Measurements from ENCODE around the gene ZNF256. TPM values are rescaled to one million over a fixed set of nuclear protein-coding genes. Genes with fewer than 3 reads are reported as not detected.

The ZNF256 gene
- total RNA-seq, 1 experiment from 2014 or later = 0.54 TPM

- TF ChIP-seq CTCF (IDR thresholded peaks at IDR 0.05; ENCODE audit: unreplicated experiment) = no peak
- H3K4me3 Mint-ChIP-seq (ENCODE audit: unreplicated experiment) = peak overlapping the region; percentile 93
- POLR2A ChIA-PET = no interaction called here
- CTCF ChIA-PET = interaction anchor here (0.6 to 1.4 kb wide), 4 partner anchors 12 to 415 kb away, joined by 3 to 5 read pairs (median 3); partner anchors contain the start of genes ZNF551 and ZNF773
- H3K9me3 Mint-ChIP-seq (ENCODE audit: unreplicated experiment) = peaks cover 32% of the 10 kb centered on the region
- no TSS peak for BruUV-seq (replicated peaks)
- H3K27me3 Mint-ChIP-seq (ENCODE audit: insufficient read depth, unreplicated experiment) = no peaks in the 10 kb centered on the region
- peaks cover 9% of the 10 kb centered on the region for H3K4me1 Mint-ChIP-seq (ENCODE audit: insufficient read depth, unreplicated experiment)
- no peak overlapping the region for H3K27ac Mint-ChIP-seq (ENCODE audit: low read depth, unreplicated experiment)
- peaks cover 47% of the 10 kb centered on the region for H3K36me3 Mint-ChIP-seq (ENCODE audit: insufficient read depth, unreplicated experiment)
- intact Hi-C loops (cut with micrococcal nuclease) = loop anchor here (10.0 kb wide), 1 partner anchor 340 kb away; the partner anchor contains the start of gene ZNF416
- no peak for DNase-seq (ENCODE audit: unreplicated experiment)
These were observed 33.0 kb downstream of the ZNF256 start for GRCh38 chr19:57914531-57914930.

- POLR2A ChIA-PET = no interaction called here
- peaks cover 27% of the 10 kb centered on the region for H3K9me3 Mint-ChIP-seq (ENCODE audit: unreplicated experiment)
- DNase-seq (ENCODE audit: unreplicated experiment) = no peak
- H3K27ac Mint-ChIP-seq (ENCODE audit: low read depth, unreplicated experiment) = no peak overlapping the region
- peaks cover 41% of the 10 kb centered on the region for H3K36me3 Mint-ChIP-seq (ENCODE audit: insufficient read depth, unreplicated experiment)
- no peak for TF ChIP-seq CTCF (IDR thresholded peaks at IDR 0.05; ENCODE audit: unreplicated experiment)
- no TSS peak for BruUV-seq (replicated peaks)
- intact Hi-C loops (cut with micrococcal nuclease) = no loop called here
- H3K27me3 Mint-ChIP-seq (ENCODE audit: insufficient read depth, unreplicated experiment) = no peaks in the 10 kb centered on the region
- H3K4me3 Mint-ChIP-seq (ENCODE audit: unreplicated experiment) = no peak overlapping the region
- no peaks in the 10 kb centered on the region for H3K4me1 Mint-ChIP-seq (ENCODE audit: insufficient read depth, unreplicated experiment)
- CTCF ChIA-PET = interaction anchor here (0.6 kb wide), 1 partner anchor 479 kb away, joined by 3 read pairs; no protein-coding TSS in a partner anchor
These were observed 40.1 kb downstream of the ZNF256 start for GRCh38 chr19:57907394-57907793.

GRCh38 chr19:57905258-57905657 is 42.2 kb downstream of the ZNF256 start:
- Mint-ChIP-seq H3K4me1 (ENCODE audit: insufficient read depth, unreplicated experiment) (no peaks in the 10 kb centered on the region), H3K27ac (ENCODE audit: low read depth, unreplicated experiment) (no peak overlapping the region), H3K4me3 (ENCODE audit: unreplicated experiment) (no peak overlapping the region), H3K36me3 (ENCODE audit: insufficient read depth, unreplicated experiment) (peaks cover 24% of the 10 kb centered on the region), H3K27me3 (ENCODE audit: insufficient read depth, unreplicated experiment) (no peaks in the 10 kb centered on the region), H3K9me3 (ENCODE audit: unreplicated experiment) (peaks cover 12% of the 10 kb centered on the region)
- BruUV-seq (replicated peaks) = no TSS peak
- POLR2A ChIA-PET = no interaction called here
- intact Hi-C loops (cut with micrococcal nuclease) = no loop called here
- no peak for TF ChIP-seq CTCF (IDR thresholded peaks at IDR 0.05; ENCODE audit: unreplicated experiment)
- CTCF ChIA-PET = interaction anchor here (0.6 to 2.5 kb wide), 3 partner anchors 38 to 500 kb away, joined by 3 to 11 read pairs (median 3); no protein-coding TSS in a partner anchor
- DNase-seq (ENCODE audit: unreplicated experiment) = no peak

- Mint-ChIP-seq H3K27me3 (ENCODE audit: insufficient read depth, unreplicated experiment) (no peaks in the 10 kb centered on the region), H3K27ac (ENCODE audit: low read depth, unreplicated experiment) (no peak overlapping the region), H3K9me3 (ENCODE audit: unreplicated experiment) (peaks cover 12% of the 10 kb centered on the region), H3K4me3 (ENCODE audit: unreplicated experiment) (no peak overlapping the region), H3K4me1 (ENCODE audit: insufficient read depth, unreplicated experiment) (no peaks in the 10 kb centered on the region), H3K36me3 (ENCODE audit: insufficient read depth, unreplicated experiment) (peaks cover 13% of the 10 kb centered on the region)
- intact Hi-C loops (cut with micrococcal nuclease) = no loop called here
- DNase-seq (ENCODE audit: unreplicated experiment) = no peak
- ChIA-PET CTCF (interaction anchor here (0.6 to 2.5 kb wide), 15 partner anchors 10 to 1063 kb away, joined by 3 to 12 read pairs (median 3); partner anchors contain the start of genes PEG3 and ZIM2), POLR2A (no interaction called here)
- BruUV-seq (replicated peaks) = no TSS peak
- no peak for TF ChIP-seq CTCF (IDR thresholded peaks at IDR 0.05; ENCODE audit: unreplicated experiment)
These were observed 43.8 kb downstream of the ZNF256 start for GRCh38 chr19:57903618-57904184.
